ENCODE results near the gene NHS.

NHS gene

GRCh38 chrX:17588303-17588702, 213.3 kb downstream of the NHS start:
- DNase-seq (ENCODE audit: low read depth in 3 of 3), result no peak

GRCh38 chrX:17590892-17591740, 216.1 kb downstream of the NHS start:
- peak in 2 of 3 experiments; percentile 9 to 30 for DNase-seq (ENCODE audit: low read depth in 3 of 3)

GRCh38 chrX:17591741-17592110, 216.7 kb downstream of the NHS start:
- DNase-seq (ENCODE audit: low read depth in 3 of 3), result no peak

- DNase-seq (ENCODE audit: low read depth in 3 of 3), result no peak
These were observed 217.1 kb downstream of the NHS start for GRCh38 chrX:17592117-17592516.

DNA sequence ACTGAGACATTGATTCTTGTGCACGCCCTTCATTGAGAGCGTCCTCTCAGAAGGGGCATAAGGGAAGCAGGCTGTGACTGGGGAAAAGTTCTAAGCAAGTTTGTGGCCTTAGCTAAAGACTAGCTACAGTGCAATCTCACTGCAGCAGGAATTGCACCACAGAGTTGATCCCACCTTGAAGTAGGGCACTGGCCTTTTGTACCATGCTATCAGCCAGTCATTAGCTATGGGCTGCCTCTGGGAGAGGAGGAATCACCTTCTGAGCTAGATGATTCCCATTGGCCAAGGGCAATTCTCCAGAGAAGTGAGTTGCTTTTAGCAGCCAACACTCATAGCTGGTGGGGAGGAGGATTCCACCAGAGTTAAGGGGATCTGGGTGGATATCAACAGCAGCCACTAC, 219.7 kb downstream of the NHS start:
- DNase-seq (ENCODE audit: low read depth in 3 of 3), result no peak

DNA sequence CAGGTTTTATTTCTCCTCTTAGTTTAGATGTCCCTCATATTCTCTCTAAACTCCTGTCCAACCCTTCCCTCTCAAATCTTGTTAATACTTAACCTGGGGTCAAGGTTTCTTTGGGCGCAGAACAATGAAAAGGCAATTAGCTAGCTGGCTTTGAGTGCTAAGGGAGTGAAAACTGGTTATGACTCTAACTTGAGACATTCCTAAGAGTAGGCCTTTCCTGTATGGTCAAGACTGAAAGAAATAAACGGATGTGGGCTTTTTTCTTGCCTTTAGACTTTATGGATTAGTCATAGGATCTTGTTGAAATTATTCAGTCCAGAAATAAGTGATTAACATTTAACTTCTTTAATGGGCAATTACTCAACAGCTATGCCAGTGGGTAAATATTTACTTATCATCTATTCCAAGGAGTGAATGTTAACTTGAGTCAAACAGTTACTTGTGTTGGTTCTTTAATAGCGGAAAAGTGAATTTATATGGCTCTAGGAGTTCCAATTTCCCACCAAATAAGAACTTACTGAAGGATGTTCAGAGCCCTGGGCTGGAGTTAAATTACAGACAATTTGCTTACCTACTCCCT, 220.5 kb downstream of the NHS start:
- no peak for DNase-seq (ENCODE audit: low read depth in 3 of 3)

- DNase-seq (ENCODE audit: low read depth in 3 of 3), result no peak
These were observed 221.1 kb downstream of the NHS start for GRCh38 chrX:17596061-17596460.

GRCh38 chrX:17596546-17597205, 221.7 kb downstream of the NHS start:
- DNase-seq (ENCODE audit: low read depth in 3 of 3), result no peak

DNA sequence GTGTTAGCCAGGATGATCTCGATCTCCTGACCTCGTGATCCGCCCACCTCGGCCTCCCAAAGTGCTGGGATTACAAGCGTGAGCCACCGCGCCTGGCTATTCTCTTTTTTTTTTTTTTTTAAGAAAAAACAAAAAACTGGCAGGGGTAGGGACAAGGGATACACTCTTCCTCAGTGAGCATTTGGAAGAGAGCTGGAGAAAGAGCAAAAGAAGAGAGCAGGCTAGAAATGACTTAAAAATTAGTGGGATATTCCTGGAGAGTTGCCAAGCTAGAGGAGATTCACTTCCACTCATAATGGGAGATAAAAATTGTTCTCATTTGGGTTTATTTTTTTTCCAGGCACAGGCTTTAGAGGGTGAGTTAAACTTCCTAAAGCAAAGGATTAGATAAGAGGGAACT, 222.3 kb downstream of the NHS start:
- DNase-seq (ENCODE audit: low read depth in 3 of 3), result no peak

DNA sequence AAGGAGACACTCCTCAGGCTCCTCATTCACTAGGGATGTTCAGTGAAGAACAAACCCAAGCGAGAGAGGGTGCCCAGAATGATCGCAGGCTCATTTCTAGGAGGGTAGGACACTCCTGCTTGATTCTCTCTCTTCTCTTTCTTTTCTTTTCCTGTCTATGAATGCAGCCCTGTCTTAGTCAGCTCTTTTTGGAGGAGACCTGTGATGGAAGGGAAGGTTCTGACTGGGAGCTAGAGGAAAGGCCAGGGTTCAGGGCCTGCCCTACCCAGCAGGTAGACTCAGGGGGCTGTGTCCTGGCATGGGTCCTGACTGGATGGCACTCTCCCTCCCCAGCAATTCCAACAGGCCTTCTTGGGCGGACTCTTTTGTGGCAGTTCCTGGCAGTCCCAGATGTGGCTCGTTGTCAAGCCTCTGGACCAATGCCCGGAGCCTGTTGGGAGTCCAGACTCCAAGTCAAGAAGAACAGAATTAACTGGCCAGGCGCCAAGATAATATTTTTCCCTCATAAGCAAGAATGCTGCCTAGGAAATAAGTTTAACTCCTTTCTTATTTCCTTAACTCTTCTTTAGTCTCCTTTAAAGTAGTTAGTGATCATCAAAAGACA, 222.9 kb downstream of the NHS start:
- DNase-seq (ENCODE audit: low read depth in 3 of 3), result no peak

DNA sequence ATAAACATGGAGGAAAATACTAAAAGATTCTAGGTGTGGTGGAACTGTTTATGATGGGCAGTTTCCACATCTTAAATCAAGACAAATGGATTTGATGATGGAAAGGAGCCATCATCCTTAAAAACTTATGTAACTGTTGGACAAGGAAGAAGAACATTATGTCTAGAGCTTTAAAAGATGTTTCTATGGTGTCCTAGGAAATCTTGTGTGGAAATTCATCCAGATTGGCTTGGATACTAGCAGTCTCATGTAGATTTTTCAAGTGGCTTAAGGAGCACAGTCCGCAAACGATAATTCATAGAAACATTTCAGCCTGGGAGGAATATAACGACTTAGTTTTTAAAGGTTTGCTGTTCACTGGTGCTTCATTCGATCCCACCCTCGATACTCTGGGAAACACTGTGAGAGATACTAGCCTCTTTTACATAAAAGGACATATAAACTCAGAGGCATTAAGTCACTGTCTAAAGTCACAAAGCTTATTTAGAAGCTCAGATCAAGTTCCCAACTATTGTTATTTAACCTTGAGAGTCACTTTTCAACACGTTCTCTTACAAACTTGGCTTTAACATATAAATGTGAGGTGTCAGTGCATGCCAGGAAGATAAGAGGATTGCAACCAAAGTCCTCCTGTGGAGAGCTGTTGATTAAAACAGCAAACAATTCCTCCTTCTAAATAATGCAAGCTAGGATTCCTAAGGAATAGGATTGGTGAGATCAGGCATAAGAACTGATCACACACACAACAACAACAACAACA, 226.6 kb downstream of the NHS start:
- no peak for DNase-seq (ENCODE audit: low read depth in 3 of 3)

DNA sequence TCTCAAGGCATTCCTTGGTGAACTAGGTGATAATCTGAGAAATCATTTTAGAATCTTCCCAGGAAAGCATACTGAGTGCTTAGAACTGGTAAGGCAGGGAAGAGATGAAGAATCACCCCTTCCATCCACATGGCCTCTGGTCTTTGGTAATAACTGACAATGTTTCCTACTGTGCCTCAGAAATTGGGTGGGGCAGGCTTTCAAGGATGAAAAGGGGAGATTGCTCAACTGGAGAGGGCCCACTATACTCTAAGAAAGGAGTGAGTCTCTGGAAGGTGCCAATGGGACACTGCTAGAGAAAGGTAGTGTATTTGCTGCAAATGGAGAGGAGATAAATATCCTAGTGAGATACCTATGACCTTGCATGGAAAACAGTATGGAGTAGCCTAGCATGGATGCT, 227.2 kb downstream of the NHS start:
- no peak for DNase-seq (ENCODE audit: low read depth in 3 of 3)

GRCh38 chrX:17603196-17603595, 228.2 kb downstream of the NHS start:
- DNase-seq (ENCODE audit: low read depth in 3 of 3), result no peak

DNA sequence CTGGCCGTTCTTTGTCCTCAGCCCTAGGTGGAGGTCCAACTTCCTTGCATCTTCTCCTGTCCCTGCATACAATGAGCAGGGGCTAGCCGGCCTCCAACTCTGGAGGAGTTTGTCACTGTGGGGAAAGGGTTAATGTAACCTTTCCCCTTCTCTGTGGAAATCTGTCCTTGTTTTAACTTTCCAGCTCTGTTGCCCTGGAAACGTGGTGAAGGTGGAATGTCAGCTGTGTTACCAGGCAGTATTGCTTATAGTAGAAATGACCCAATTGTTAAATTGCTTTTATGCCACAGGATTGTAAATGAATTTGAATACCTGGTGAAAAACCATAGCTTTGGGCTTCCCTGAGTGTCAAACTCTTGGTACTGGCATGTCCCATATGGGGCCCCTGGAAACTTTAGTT, 230.7 kb downstream of the NHS start:
- no peak for DNase-seq (ENCODE audit: low read depth in 3 of 3)

GRCh38 chrX:17606231-17606630, 231.2 kb downstream of the NHS start:
- DNase-seq (ENCODE audit: low read depth in 3 of 3), result no peak

DNA sequence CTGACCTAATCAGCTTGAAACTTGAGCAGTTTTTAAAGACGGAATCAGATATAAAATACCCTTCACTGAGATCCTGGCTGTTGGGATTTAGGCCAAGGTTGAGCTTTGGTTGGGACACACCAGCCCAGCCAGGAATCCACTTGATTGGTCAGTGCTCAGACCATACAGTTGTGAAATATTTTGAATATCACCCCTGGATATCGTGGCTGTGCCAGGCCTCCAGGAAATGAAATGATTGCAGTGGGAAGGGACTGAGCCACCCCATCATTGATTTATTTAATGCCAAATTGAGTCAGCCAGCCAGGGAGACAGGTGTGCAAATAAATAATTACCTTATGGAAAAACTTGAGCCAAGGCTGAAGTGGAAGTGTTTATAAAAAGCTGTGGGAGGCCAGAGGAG, 233.9 kb downstream of the NHS start:
- no peak for DNase-seq (ENCODE audit: low read depth in 3 of 3)

DNA sequence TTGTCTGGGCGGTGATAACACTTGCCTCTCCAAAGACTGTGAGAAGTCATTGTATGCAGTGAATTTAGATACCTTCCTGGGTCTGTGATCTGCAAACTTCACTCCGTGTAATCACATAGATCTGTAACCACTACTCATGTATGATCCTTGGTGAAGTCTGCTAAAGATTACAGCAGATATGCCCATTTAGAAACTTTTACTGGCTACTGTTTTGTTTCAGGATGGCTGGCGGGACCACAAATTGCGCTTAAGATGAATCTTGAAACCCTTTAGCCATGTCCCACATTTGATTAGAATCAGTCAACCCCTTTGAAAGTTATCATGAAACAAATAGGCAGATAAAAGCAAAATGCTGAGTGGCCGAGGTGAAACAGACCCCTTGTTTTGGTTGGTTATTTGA, 235.8 kb downstream of the NHS start:
- no peak for DNase-seq (ENCODE audit: low read depth in 3 of 3)

GRCh38 chrX:17613979-17614588, 239.1 kb downstream of the NHS start:
- DNase-seq (ENCODE audit: low read depth in 3 of 3), result no peak

GRCh38 chrX:17616936-17617335, 241.9 kb downstream of the NHS start:
- no peak for DNase-seq (ENCODE audit: low read depth in 3 of 3)

DNA sequence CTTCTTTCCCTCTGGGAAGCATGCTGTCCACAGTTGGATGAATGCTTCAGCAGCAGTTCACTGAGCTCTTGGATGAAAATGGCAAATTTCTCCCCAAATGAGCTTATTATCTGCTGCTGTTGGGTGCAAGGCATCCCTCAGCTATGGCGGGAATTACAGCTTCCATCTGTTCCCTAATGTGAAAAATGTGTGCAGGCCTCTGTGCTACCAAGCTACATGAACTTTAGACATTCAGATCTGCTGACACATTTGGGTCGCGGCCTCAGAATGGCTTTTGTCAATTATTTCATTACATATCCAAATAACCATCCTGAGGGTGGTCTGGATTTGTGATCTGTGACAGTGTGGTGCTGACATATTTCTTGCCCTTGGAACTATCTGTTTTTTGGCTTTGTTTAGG, 242.8 kb downstream of the NHS start:
- no peak for DNase-seq (ENCODE audit: low read depth in 3 of 3)

GRCh38 chrX:17621566-17622270, 246.7 kb downstream of the NHS start:
- no peak for DNase-seq (ENCODE audit: low read depth in 3 of 3)

Data from stimulated activated CD4-positive, alpha-beta T cell treated with anti-CD3 and anti-CD28 coated beads, TNF-alpha, amount 100 ng/mL, for 24 hours (primary cell).